ENCODE data around the gene RYR2. TPM values are rescaled to one million over a fixed set of nuclear protein-coding genes. Genes with fewer than 3 reads are reported as not detected.
A peak's percentile ranks its signal among the peaks of the same experiment; 100 is the strongest.

RYR2 gene
- total and polyA plus RNA-seq, 7 experiments from 2014 or later, result 0.05 TPM; not detected in 6

DNA sequence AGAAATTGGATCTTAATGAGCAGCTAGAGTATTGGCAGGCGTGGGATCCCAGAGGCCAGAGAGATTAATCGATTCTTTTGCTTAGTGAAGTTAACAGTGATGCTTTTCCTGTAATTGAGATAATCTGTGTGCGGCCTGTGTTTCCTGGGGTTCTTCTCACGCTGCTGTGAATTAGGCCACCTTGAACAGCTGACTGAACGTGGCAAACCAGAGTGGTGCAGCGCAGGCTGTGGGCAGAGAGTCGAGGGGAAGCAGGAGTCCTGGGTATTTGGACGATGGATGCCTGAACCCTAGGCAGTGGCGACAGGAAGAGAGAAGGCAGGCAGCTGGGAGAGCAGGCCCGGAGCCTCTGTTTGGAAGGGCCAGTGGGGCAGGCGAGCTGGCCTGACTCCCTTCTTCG lies 51.7 kb downstream of the RYR2 start:
- no peak for DNase-seq
- Histone ChIP-seq H3K4me3 (ENCODE audit: low read length) (no peak overlapping the region), H3K36me3 (ENCODE audit: control insufficient read depth in 2 of 3, insufficient read depth in 3 of 3, low read length in 3 of 3) (no peaks in the 10 kb centered on the region), H3K27ac (ENCODE audit: low read depth, low read length) (no peak overlapping the region), H3K9me3 (ENCODE audit: control insufficient read depth in 2 of 3, low read length in 3 of 3) (no peaks in the 10 kb centered on the region), H3K4me1 (ENCODE audit: control insufficient read depth in 2 of 2, insufficient read depth in 2 of 2, low read length in 2 of 2) (no peaks in the 10 kb centered on the region), H3K27me3 (ENCODE audit: control insufficient read depth in 2 of 2, insufficient read depth in 2 of 2, low read length in 2 of 2) (no peaks in the 10 kb centered on the region)
- H3K36me3 Mint-ChIP-seq, result no peaks in the 10 kb centered on the region
- no peak for ATAC-seq
- ChIA-PET POLR2A (no interaction called here), CTCF (no interaction called here)
- no peaks in the 10 kb centered on the region for H3K4me1 Mint-ChIP-seq
- H3K27me3 Mint-ChIP-seq, result peaks cover 0 to 27% (median 5%) of the 10 kb centered on the region in 5 donors
- H3K27ac Mint-ChIP-seq, result no peak overlapping the region
- intact Hi-C loops (cut with micrococcal nuclease), result no loop called here
- H3K9me3 Mint-ChIP-seq, result peaks cover 0 to 5% (median 0%) of the 10 kb centered on the region in 11 donors
- no peak overlapping the region for H3K4me3 Mint-ChIP-seq

DNA sequence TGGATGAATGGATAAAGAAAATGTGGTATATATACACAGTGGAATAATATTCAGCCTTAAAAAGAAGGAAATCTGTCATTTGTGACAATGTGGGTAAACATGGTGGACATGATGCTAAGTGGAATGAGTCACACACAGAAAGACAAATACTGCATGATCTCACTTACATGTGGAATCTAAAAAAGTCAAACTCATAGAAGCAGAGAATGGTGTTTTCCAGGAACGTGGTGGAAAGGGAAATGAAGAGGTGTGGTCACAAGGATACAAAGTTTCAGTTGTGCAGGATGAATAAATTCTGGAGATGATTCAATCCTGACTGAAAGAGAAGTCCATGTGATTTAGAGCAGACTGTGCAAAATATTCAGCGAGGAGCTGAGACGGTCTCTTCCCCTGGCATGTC lies 56.6 kb downstream of the RYR2 start:
- H3K9me3 Mint-ChIP-seq, result peaks cover 0 to 8% (median 0%) of the 10 kb centered on the region in 11 donors
- Histone ChIP-seq H3K4me3 (ENCODE audit: low read length) (no peak overlapping the region), H3K36me3 (ENCODE audit: control insufficient read depth in 2 of 3, insufficient read depth in 3 of 3, low read length in 3 of 3) (no peaks in the 10 kb centered on the region), H3K9me3 (ENCODE audit: control insufficient read depth in 2 of 3, low read length in 3 of 3) (no peaks in the 10 kb centered on the region), H3K4me1 (ENCODE audit: control insufficient read depth in 2 of 2, insufficient read depth in 2 of 2, low read length in 2 of 2) (no peaks in the 10 kb centered on the region), H3K27me3 (ENCODE audit: control insufficient read depth in 2 of 2, insufficient read depth in 2 of 2, low read length in 2 of 2) (no peaks in the 10 kb centered on the region), H3K27ac (ENCODE audit: low read depth, low read length) (no peak overlapping the region)
- H3K27ac Mint-ChIP-seq, result no peak overlapping the region
- no peak for ATAC-seq
- DNase-seq, result no peak
- no peak overlapping the region for H3K4me3 Mint-ChIP-seq
- intact Hi-C loops (cut with micrococcal nuclease), result no loop called here
- POLR2A ChIA-PET, result no interaction called here
- no peaks in the 10 kb centered on the region for H3K4me1 Mint-ChIP-seq
- H3K36me3 Mint-ChIP-seq, result no peaks in the 10 kb centered on the region
- H3K27me3 Mint-ChIP-seq, result peaks cover 0 to 7% (median 0%) of the 10 kb centered on the region in 5 donors
- CTCF ChIA-PET, result no interaction called here

DNA sequence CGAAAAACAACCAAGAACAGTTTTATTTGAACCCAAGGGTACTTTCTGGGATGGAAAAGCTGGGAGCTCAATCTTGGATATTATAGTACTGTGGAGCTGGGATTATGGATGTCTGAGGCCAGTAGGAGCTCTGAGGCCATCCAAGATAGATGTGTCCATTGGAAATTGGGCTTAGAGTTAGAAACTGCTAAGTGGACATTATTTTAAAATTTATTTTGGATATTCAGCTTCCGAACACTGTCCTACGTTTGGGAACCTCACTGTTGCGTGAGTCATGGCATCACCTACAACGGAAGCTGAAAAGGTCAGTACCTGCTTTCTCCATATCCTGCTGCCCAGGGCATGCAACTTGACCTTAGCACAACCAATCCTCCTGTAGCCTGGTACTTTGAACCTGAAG lies 61.0 kb downstream of the RYR2 start:
- Mint-ChIP-seq H3K9me3 (peaks cover 0 to 8% (median 0%) of the 10 kb centered on the region in 11 donors), H3K27me3 (peaks cover 0 to 16% (median 5%) of the 10 kb centered on the region in 5 donors), H3K4me1 (no peaks in the 10 kb centered on the region), H3K4me3 (no peak overlapping the region), H3K27ac (no peak overlapping the region), H3K36me3 (no peaks in the 10 kb centered on the region)
- CTCF ChIA-PET, result no interaction called here
- intact Hi-C loops (cut with micrococcal nuclease), result no loop called here
- H3K4me3 ChIP-seq (ENCODE audit: low read length), result no peak overlapping the region
- DNase-seq, result no peak
- no peak overlapping the region for H3K27ac ChIP-seq (ENCODE audit: low read depth, low read length)
- H3K36me3 ChIP-seq (ENCODE audit: control insufficient read depth in 2 of 3, insufficient read depth in 3 of 3, low read length in 3 of 3), result no peaks in the 10 kb centered on the region
- no peak for ATAC-seq
- H3K27me3 ChIP-seq (ENCODE audit: control insufficient read depth in 2 of 2, insufficient read depth in 2 of 2, low read length in 2 of 2), result no peaks in the 10 kb centered on the region
- H3K4me1 ChIP-seq (ENCODE audit: control insufficient read depth in 2 of 2, insufficient read depth in 2 of 2, low read length in 2 of 2), result no peaks in the 10 kb centered on the region
- no peaks in the 10 kb centered on the region for H3K9me3 ChIP-seq (ENCODE audit: control insufficient read depth in 2 of 3, low read length in 3 of 3)
- POLR2A ChIA-PET, result no interaction called here

DNA sequence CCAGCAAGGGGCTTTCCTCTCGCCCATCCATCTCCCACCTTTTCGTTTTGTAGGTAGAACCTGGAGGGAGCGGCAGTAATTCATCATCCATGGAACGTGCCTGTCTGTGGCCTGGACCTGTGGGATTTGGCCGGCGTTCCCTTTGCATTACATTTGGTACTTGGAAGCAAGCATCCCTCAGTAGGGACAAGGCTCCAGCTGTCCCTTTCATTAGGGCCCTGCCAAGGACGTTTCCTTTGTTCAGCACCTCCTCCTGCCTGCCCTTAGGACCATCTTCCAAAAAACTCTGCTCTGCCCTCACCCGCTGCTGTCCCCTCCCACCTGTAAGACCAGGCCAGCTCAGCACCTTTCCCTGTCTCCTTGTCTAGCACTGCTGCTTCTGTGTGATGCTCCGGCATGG lies 62.1 kb downstream of the RYR2 start:
- H3K36me3 Mint-ChIP-seq, result no peaks in the 10 kb centered on the region
- H3K27me3 Mint-ChIP-seq, result peaks cover 0 to 16% (median 5%) of the 10 kb centered on the region in 5 donors
- peak overlapping the region in 1 of 9 donors; percentile 14 for H3K27ac Mint-ChIP-seq

DNA sequence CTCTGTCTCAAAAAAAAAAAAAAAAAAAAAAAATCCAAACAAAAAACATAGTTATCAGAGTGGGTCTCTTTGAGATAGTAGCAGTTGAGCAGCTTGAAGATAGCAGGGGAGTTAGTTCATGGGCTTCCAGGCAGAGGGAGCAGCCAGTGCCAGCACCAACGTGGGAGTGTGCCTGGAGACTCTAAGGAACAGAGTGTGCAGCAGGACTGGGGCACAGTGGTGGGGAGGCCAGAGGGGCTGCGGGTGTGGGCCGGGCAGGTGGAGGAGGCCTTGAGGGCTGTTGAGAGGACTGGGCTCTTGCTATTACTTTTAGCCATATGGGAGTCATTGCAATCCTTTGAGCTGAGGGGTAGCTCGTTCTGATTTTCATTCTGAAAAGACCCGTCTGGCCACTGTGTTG lies 63.8 kb downstream of the RYR2 start:
- H3K9me3 Mint-ChIP-seq, result peaks cover 0 to 7% (median 0%) of the 10 kb centered on the region in 11 donors
- Histone ChIP-seq H3K4me1 (ENCODE audit: control insufficient read depth in 2 of 2, insufficient read depth in 2 of 2, low read length in 2 of 2) (no peaks in the 10 kb centered on the region), H3K4me3 (ENCODE audit: low read length) (no peak overlapping the region), H3K27me3 (ENCODE audit: control insufficient read depth in 2 of 2, insufficient read depth in 2 of 2, low read length in 2 of 2) (no peaks in the 10 kb centered on the region), H3K36me3 (ENCODE audit: control insufficient read depth in 2 of 3, insufficient read depth in 3 of 3, low read length in 3 of 3) (no peaks in the 10 kb centered on the region), H3K27ac (ENCODE audit: low read depth, low read length) (no peak overlapping the region), H3K9me3 (ENCODE audit: control insufficient read depth in 2 of 3, low read length in 3 of 3) (no peaks in the 10 kb centered on the region)
- no peaks in the 10 kb centered on the region for H3K36me3 Mint-ChIP-seq
- DNase-seq (no peak), ATAC-seq (no peak)
- no peaks in the 10 kb centered on the region for H3K4me1 Mint-ChIP-seq
- H3K27ac Mint-ChIP-seq, result no peak overlapping the region
- ChIA-PET CTCF (no interaction called here), POLR2A (no interaction called here)
- H3K27me3 Mint-ChIP-seq, result peaks cover 0 to 16% (median 5%) of the 10 kb centered on the region in 5 donors
- intact Hi-C loops (cut with micrococcal nuclease), result no loop called here
- H3K4me3 Mint-ChIP-seq, result no peak overlapping the region

More for the DNA sequence above, 62.1 kb downstream of the RYR2 start:
- ChIA-PET CTCF (no interaction called here), POLR2A (no interaction called here)
- Histone ChIP-seq H3K36me3 (ENCODE audit: control insufficient read depth in 2 of 3, insufficient read depth in 3 of 3, low read length in 3 of 3) (no peaks in the 10 kb centered on the region), H3K4me1 (ENCODE audit: control insufficient read depth in 2 of 2, insufficient read depth in 2 of 2, low read length in 2 of 2) (no peaks in the 10 kb centered on the region), H3K27me3 (ENCODE audit: control insufficient read depth in 2 of 2, insufficient read depth in 2 of 2, low read length in 2 of 2) (no peaks in the 10 kb centered on the region), H3K27ac (ENCODE audit: low read depth, low read length) (no peak overlapping the region), H3K4me3 (ENCODE audit: low read length) (no peak overlapping the region), H3K9me3 (ENCODE audit: control insufficient read depth in 2 of 3, low read length in 3 of 3) (no peaks in the 10 kb centered on the region)
- Mint-ChIP-seq H3K4me3 (no peak overlapping the region), H3K4me1 (no peaks in the 10 kb centered on the region), H3K9me3 (peaks cover 0 to 7% (median 0%) of the 10 kb centered on the region in 11 donors)
- intact Hi-C loops (cut with micrococcal nuclease), result no loop called here
- ATAC-seq, result no peak
- DNase-seq, result no peak

DNA sequence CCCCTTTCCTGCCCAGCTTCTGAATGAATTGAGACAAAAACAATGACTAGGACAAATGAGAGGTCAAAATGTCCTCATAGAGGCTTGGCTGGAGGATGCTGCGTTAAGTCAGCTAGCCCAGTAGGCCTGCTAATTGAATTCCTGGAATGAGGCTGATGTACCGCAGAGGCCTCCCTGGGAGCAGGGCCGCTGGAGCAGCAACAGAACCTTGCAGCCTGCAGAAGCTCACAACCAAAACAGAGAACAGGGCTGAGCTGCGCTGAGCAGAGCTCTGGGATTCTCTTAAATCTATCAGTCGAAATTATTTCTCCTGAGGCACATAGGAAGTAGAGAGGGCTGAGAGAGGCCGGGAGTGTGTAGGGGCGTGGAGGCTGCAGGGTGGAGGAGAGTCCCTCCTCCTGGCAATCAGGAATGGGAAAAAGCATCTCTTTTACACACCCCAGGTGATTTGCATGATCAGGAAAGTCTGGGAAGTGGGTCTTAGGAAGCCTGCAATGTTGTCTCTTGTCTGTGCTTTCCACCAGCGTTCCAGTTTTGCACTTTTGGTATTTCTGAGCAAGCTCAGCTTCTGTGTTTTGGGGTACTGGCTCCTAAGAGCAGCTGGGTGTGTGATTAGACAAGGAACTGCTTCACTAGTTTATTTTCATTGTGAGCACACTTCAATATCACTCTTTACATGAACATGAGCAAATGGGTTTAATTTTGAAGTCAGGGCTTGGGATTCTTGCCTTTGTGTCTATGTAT lies 66.5 kb downstream of the RYR2 start:
- no peak overlapping the region for H3K4me3 ChIP-seq (ENCODE audit: low read length)
- Mint-ChIP-seq H3K27ac (no peak overlapping the region), H3K9me3 (peaks cover 0 to 4% (median 0%) of the 10 kb centered on the region in 11 donors), H3K27me3 (peaks cover 0 to 23% (median 5%) of the 10 kb centered on the region in 5 donors), H3K4me1 (no peaks in the 10 kb centered on the region), H3K4me3 (no peak overlapping the region), H3K36me3 (no peaks in the 10 kb centered on the region)
- ChIA-PET POLR2A (no interaction called here), CTCF (no interaction called here)
- intact Hi-C loops (cut with micrococcal nuclease), result no loop called here
- no peak for ATAC-seq
- no peaks in the 10 kb centered on the region for H3K4me1 ChIP-seq (ENCODE audit: control insufficient read depth in 2 of 2, insufficient read depth in 2 of 2, low read length in 2 of 2)
- DNase-seq, result no peak
- H3K27me3 ChIP-seq (ENCODE audit: control insufficient read depth in 2 of 2, insufficient read depth in 2 of 2, low read length in 2 of 2), result no peaks in the 10 kb centered on the region
- no peaks in the 10 kb centered on the region for H3K36me3 ChIP-seq (ENCODE audit: control insufficient read depth in 2 of 3, insufficient read depth in 3 of 3, low read length in 3 of 3)
- no peak overlapping the region for H3K27ac ChIP-seq (ENCODE audit: low read depth, low read length)
- H3K9me3 ChIP-seq (ENCODE audit: control insufficient read depth in 2 of 3, low read length in 3 of 3), result no peaks in the 10 kb centered on the region

DNA sequence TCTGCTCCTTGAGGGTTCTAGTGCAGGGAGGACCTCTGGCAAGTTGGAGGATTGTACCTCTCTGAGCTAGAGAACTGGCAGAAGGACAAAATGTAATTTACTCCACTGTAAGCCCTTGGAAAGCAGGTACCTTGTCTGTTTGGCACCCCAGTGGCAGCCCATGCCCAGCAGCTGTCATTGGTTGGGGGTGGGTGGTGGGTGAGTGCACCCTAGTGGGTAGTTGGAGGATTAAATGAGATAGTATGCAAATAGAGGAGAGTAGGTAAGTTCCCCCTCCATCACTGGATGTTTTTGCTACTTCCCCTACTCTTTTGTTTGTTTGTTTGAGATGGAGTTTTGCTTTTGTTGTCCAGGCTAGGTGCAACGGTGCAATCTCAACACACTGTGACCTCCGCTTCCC lies 69.8 kb downstream of the RYR2 start:
- Mint-ChIP-seq H3K27me3 (peaks cover 0 to 17% (median 8%) of the 10 kb centered on the region in 5 donors), H3K9me3 (peaks cover 0 to 4% (median 0%) of the 10 kb centered on the region in 11 donors), H3K27ac (no peak overlapping the region), H3K4me1 (no peaks in the 10 kb centered on the region), H3K4me3 (no peak overlapping the region), H3K36me3 (no peaks in the 10 kb centered on the region)
- Histone ChIP-seq H3K27me3 (ENCODE audit: control insufficient read depth in 2 of 2, insufficient read depth in 2 of 2, low read length in 2 of 2) (no peaks in the 10 kb centered on the region), H3K4me1 (ENCODE audit: control insufficient read depth in 2 of 2, insufficient read depth in 2 of 2, low read length in 2 of 2) (no peaks in the 10 kb centered on the region), H3K27ac (ENCODE audit: low read depth, low read length) (no peak overlapping the region), H3K9me3 (ENCODE audit: control insufficient read depth in 2 of 3, low read length in 3 of 3) (no peaks in the 10 kb centered on the region), H3K36me3 (ENCODE audit: control insufficient read depth in 2 of 3, insufficient read depth in 3 of 3, low read length in 3 of 3) (no peaks in the 10 kb centered on the region), H3K4me3 (ENCODE audit: low read length) (no peak overlapping the region)
- POLR2A ChIA-PET, result no interaction called here
- no peak for ATAC-seq
- no peak for DNase-seq
- CTCF ChIA-PET, result no interaction called here
- intact Hi-C loops (cut with micrococcal nuclease), result no loop called here
